Right kidney (tissue), 1 donor: ENCODE data around the gene ARMC2.

ENCODE experiments used
- DNase-seq: peaks from one replicate; pipeline ENCODE4 v3.0.0-alpha.2; 2016

Gene ARMC2

DNA sequence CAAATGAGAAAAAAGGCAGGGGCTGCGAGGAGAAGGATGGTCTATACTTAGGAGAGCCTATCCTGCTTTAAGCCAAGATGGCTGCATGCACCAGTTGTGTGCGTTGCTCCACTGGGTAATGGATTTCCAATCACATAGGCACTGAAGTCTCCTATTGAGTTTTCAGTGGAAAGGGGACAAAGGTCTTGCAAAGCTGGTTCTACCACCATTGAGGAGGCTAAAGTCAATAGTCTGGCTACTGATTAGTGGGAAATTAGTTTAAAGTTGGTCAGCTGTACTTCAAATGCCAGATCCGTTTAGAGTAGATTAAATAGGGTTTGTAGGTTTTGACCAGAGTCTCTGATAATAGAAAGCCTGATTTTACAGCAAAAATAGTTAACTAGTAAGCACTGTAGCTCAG is 141.5 kb downstream of the ARMC2 start:
- DNase-seq: no peak

- DNase-seq: no peak
These were observed 145.7 kb downstream of the ARMC2 start for GRCh38 chr6:108993876-108994275.

DNA sequence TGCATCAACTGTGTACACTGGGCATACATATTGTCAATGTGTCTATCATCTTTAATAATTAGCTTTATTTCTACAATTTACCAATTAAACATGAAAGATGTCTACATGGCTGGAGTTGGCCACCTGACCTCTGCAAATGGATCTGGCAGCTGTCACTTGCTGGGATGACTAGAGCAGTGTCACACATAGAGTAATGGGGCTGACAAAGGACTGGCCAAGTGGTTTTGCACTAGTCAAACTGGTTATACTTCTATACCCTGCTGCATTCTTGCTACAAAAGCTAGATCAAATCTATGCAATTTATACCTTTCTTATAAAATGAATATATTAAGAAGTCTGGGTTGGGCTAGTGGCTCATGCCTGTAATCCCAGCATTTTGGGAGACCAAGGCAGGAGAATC is 147.1 kb downstream of the ARMC2 start:
- DNase-seq: no peak

GRCh38 chr6:108996208-108996607 is 148.0 kb downstream of the ARMC2 start:
- DNase-seq: no peak

- DNase-seq: no peak
These were observed 150.3 kb downstream of the ARMC2 start for GRCh38 chr6:108998485-108998884.

GRCh38 chr6:108999428-108999827 is 151.2 kb downstream of the ARMC2 start:
- no peak for DNase-seq

GRCh38 chr6:109000289-109000688 is 152.1 kb downstream of the ARMC2 start:
- no peak for DNase-seq

- no peak for DNase-seq
These were observed 153.2 kb downstream of the ARMC2 start for GRCh38 chr6:109001291-109001894.

GRCh38 chr6:109002051-109002697 is 154.0 kb downstream of the ARMC2 start:
- no peak for DNase-seq

DNA sequence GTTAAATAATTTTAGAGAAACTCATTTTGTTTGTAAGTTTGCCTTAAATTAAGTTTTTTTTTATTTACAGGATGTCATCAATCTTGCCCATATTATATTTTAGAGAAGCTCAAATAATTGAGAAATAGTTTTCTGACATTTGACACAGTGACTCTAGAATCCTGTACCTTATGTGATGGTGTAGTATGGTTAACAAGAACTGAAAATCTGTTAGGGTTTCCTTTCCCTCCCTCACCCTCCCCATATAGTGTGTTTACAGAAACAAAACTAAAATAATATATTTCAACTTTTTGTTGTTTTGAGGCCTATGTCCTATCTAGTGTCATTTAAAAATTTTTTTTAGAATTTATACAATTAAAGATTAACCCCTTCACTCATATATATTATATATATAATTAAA is 154.7 kb downstream of the ARMC2 start:
- no peak for DNase-seq

DNA sequence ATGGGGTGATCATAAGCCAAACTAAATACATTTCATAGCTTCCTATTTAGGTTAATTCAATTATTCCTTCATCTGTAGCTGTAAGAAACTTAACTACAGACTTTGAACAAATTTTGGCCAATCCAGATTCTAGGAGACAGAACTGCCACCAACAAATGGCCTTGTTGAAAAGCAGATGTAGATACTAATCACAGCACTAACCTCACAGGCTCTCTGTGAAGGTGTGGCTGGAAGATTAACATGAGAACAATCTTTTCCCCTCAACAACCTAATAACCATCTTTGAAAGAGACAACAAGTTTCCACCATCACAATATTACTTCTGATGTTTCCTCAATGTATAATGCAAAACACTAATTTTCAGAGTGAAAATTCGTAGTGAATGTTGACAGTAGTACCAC is 158.6 kb downstream of the ARMC2 start:
- no peak for DNase-seq

GRCh38 chr6:109007521-109007920 is 159.3 kb downstream of the ARMC2 start:
- no peak for DNase-seq

DNA sequence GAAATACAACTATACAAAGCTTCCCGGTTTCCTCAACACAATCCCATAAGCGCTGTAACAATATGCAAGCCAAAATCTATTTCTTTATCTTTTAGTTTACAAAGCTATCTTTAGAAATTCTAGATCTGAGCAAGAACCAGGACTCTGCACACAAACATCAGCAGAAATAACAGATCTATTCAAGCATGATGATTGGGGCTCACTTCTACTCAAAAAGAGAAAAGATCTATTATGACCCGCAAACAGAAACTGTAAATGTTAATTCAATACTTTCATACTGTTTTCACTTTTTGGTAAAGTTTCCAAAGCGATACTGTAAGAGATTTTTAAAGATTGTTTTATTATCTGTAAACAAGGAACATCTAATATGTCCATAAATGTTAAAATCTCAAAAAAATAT is 159.8 kb downstream of the ARMC2 start:
- DNase-seq: no peak

- no peak for DNase-seq
These were observed 160.5 kb downstream of the ARMC2 start for GRCh38 chr6:109008537-109009235.

GRCh38 chr6:109009236-109009961 is 161.2 kb downstream of the ARMC2 start:
- peak; percentile 94 for DNase-seq

DNA sequence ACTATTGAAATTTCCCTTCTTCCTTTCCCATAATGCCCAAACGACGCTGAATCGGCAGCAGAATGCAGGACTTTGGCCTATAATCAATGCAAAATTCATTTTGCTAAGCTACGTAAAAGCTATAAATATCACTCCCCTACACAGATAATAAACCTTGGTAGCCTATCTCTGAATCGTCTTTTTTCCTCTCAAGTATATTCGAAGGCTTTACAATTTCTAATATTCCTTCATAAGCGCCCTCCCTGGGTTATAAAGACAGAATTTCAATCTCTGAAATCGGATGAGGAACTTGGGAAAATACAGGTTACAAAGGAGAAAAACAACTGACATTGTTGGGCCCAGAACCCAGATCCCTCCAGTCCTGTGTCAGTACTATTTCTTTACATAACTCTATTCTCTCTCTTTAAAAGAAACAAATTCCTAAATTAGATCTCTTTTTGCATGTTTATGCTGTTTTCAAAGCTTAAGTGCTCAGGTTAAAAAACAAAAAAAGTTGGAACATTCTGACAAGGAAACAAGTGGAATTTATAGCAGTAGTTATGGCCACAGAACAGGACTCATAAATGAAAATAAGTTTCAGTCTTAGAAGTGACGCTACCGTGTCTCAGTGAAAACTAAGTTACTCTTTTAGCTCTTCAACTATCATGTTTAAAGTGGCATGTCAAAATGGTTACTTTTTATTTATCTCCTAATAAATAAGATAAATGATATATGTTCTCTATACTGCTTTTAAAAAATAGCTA is 161.9 kb downstream of the ARMC2 start:
- no peak for DNase-seq

- DNase-seq: no peak
These were observed 162.5 kb downstream of the ARMC2 start for GRCh38 chr6:109010705-109011102.

DNA sequence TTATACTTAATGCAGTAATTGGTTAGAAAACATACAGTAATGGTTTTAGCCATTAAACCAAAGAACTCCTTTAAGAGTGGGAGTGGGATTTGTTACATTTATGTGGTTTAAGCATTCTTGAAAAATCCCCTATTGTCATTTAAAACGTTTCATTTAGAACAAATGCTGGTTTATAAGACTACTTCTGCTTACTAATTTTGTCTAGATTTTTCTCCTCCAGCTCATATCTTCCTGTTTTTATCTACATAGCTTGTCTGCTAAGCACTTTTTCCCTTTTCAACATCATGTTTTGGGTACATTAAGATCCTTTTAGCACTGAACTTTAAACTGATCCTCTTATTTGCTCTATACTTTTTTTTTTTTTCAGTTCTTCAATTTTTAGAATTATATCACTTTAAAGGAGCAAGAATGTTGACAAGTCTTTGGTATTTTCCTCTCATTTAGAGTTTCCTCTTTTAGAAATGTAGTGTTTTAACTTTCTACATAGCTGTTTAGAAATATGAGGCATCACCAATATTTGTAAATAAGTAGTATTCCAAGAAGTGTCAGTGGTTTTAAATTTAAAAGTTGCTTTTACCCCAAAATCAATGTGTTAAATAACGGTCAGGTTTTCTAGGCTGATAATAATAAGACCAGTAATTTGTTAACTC is 165.6 kb downstream of the ARMC2 start:
- DNase-seq: no peak

DNA sequence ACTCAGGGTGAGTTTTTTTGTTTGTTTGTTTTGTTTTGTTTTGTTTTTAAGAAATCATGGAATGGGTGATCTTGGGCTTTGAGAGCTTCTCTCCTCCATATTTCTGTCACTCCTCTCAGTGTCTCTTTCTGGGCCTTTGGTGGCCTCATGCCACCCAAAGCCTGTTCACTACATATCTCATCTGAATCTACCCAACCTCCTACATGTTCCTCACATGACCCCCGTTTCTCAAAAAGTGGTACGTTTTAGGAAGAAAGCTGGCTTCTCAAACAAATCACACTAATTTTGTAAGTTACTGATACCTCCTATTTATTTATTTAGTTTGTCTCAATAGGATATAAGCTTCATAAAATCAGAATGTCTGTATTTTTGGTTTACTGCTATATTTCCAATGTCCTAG is 166.4 kb downstream of the ARMC2 start:
- no peak for DNase-seq

DNA sequence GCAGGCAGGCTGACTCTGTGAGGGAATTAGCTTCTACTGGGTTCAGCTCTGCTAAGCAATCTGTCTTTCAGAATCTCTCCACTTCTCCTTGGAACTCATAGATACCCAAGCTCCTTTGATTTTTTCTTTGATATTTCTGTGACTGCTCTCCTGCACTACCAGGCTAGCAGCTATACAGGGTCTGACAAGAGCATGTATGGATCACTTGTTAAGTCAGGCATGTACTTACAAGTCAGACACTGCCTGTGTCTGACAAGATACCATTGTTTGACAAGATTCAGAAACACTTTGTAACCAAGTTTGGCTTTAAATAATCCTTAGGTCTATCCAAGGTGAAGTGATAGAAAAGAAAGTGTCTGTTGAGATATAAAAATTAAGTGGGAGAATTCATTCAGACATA is 167.0 kb downstream of the ARMC2 start:
- no peak for DNase-seq

DNA sequence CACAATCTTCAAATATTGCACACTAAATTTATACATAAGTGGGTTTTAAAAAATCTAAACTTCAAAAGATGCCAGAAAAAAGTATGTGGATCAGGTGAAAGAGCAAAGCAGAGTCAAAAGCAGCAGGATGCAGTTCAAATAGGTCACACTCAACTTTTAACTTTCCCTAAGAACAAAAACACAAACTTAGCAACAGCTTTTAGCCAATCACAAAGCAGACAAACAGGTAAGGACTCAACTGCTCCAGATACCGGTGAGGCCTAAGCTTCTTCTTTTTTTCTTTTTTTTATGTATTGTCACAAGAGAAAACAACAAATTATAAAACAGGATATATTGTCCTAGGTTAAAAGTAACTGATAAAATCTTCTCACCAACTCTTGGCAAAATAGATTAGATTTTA is 171.7 kb downstream of the ARMC2 start:
- DNase-seq: no peak

- no peak for DNase-seq
These were observed 173.6 kb downstream of the ARMC2 start for GRCh38 chr6:109021870-109022269.
